K562 (cell line): ENCODE data around the gene RBSN. TPM values are rescaled to one million over a fixed set of nuclear protein-coding genes. Genes with fewer than 3 reads are reported as not detected.

Experiments used
- ATAC-seq: fragments of 200-7000 bp; cut with Tn5 transposase; 3 replicates; pipeline ENCODE4 v1.9.1; 2020; ENCODE audit warnings: moderate library complexity
- BruUV-seq: library from RNA; stranded (reverse); fragments of 400-500 nt; replicated peaks from 2 replicates; lab custom pipeline; 2021; lab: Mats Ljungman, UMichigan
- CTCF ChIA-PET: fragments of 300-600 bp; formaldehyde crosslinking; extraction: SDS; loops from one replicate; lab custom pipeline; 2021; ENCODE audit warnings: low intra/inter-chr PET ratio; lab: Yijun Ruan, JAX
- POLR2A ChIA-PET: fragments of 300-600, 350-650 bp; sonication (Branson Sonifier 250); formaldehyde crosslinking; extraction: SDS; loops from one replicate; lab custom pipeline; 2021; ENCODE audit warnings: antibody characterized with exemption, inconsistent platforms; lab: Yijun Ruan, JAX
- DNase-seq, 4 experiments: peaks; one replicate each; pipeline versions ENCODE4 v3.0.0 to v3.0.0-alpha.2; 2011 to 2018; ENCODE audit warnings: low spot score in 3 of 4, mixed read lengths in 3 of 4; ENCODE audit errors: extremely low read depth in 1 of 4
- FAIRE-seq: peaks from 2 replicates; lab custom pipeline; 2011; peaks lifted over from hg19 to GRCh38; lab: Jason Lieb, UNC
- H2AFZ ChIP-seq: 2 replicates; pipeline ENCODE4 v1.6.0; 2011; ENCODE audit warnings: low read depth, low read length, control low read depth, inconsistent platforms
- H3K27ac ChIP-seq: fragments of 200-600 bp; 3 replicates; pipeline ENCODE4 v1.8.0; 2011; ENCODE audit warnings: low read depth, mild to moderate bottlenecking, control low read depth, inconsistent platforms, low read length, moderate library complexity, mixed read lengths; ENCODE audit errors: extremely low read depth
- H3K27me3 ChIP-seq, 2 experiments: fragments of 300-600 bp in 1 of 2; 2 replicates in 1 of 2; 3 replicates in 1 of 2; pipeline versions ENCODE4 v1.6.0 to v1.8.0; 2011; ENCODE audit warnings: inconsistent platforms in 2 of 2, low read length in 2 of 2, mild to moderate bottlenecking in 1 of 2, mixed read lengths in 1 of 2, moderate library complexity in 1 of 2; ENCODE audit not compliant: control insufficient read depth in 2 of 2, insufficient read depth in 2 of 2
- H3K36me3 ChIP-seq: fragments of 300-600 bp; 3 replicates; pipeline ENCODE4 v1.8.0; 2011; ENCODE audit warnings: mild to moderate bottlenecking, low read length, inconsistent platforms; ENCODE audit not compliant: control insufficient read depth, insufficient read depth
- H3K4me1 ChIP-seq, 2 experiments: fragments of 200-600 bp in 1 of 2; replicated peaks in 1 of 2; 2 replicates in 1 of 2; 3 replicates in 1 of 2; pipeline versions ENCODE4 v1.5.1 to v1.8.0; 2011; ENCODE audit warnings: inconsistent platforms in 2 of 2, low read length in 2 of 2, mild to moderate bottlenecking in 1 of 2, mixed read lengths in 1 of 2, moderate library complexity in 1 of 2; ENCODE audit not compliant: control insufficient read depth in 2 of 2, insufficient read depth in 2 of 2
- H3K4me2 ChIP-seq: 2 replicates; pipeline ENCODE4 v1.6.1; 2011; ENCODE audit warnings: low read length, control low read depth, inconsistent platforms, mixed read lengths; ENCODE audit not compliant: insufficient read depth
- H3K4me3 ChIP-seq: fragments of 200-600 bp; sonication (generic), shearing (Covaris generic); 2 replicates; pipeline ENCODE4 v1.5.1; 2016; ENCODE audit warnings: control low read depth, inconsistent platforms
- H3K79me2 ChIP-seq: fragments of 200-600 bp; 3 replicates; pipeline ENCODE4 v1.8.0; 2011; ENCODE audit warnings: low read length, inconsistent platforms; ENCODE audit not compliant: control insufficient read depth, insufficient read depth
- H3K9ac ChIP-seq, 2 experiments: 2 replicates each; pipeline versions ENCODE4 v1.6.0 to v1.6.1; 2011; ENCODE audit warnings: low read depth in 2 of 2, low read length in 2 of 2, control low read depth in 1 of 2, inconsistent platforms in 1 of 2, mild to moderate bottlenecking in 1 of 2, mixed read lengths in 1 of 2; ENCODE audit not compliant: insufficient read depth in 1 of 2
- H3K9me1 ChIP-seq: one replicate; pipeline ENCODE4 v1.6.0; 2011; ENCODE audit warnings: inconsistent platforms, mild to moderate bottlenecking, low read length, moderate library complexity; ENCODE audit not compliant: control insufficient read depth, insufficient read depth
- H3K9me3 ChIP-seq: replicated peaks from 2 replicates; pipeline ENCODE4 v1.5.1; 2011; ENCODE audit warnings: low read depth, low read length, inconsistent platforms; ENCODE audit not compliant: control insufficient read depth, insufficient read depth
- H4K20me1 ChIP-seq: replicated peaks from 2 replicates; pipeline ENCODE4 v1.6.1; 2011; ENCODE audit warnings: low read length, inconsistent platforms, mixed read lengths; ENCODE audit not compliant: control insufficient read depth, insufficient read depth
- BHLHE40 ChIP-seq: IDR thresholded peaks from 2 replicates; pipeline ENCODE4 v1.6.1; 2011; ENCODE audit warnings: low read length, improper control_type of control experiment
- CTBP1 ChIP-seq: fragments of 450-650 bp; IDR thresholded peaks from 2 replicates; pipeline ENCODE4 v1.6.1; 2016; ENCODE audit warnings: borderline replicate concordance
- DEAF1 ChIP-seq: fragments of 450-650 bp; formaldehyde crosslinking; IDR thresholded peaks from 2 replicates; pipeline ENCODE4 v1.4.0; 2020; ENCODE audit warnings: mild to moderate bottlenecking, moderate library complexity
- GATAD2B ChIP-seq: fragments of 450-650 bp; IDR thresholded peaks from 2 replicates; pipeline ENCODE4 v1.6.1; 2017; ENCODE audit warnings: mild to moderate bottlenecking, borderline replicate concordance
- HCFC1 ChIP-seq: IDR thresholded peaks from 2 replicates; pipeline ENCODE4 v1.6.1; 2012; ENCODE audit warnings: low read depth, low read length, improper control_type of control experiment
- KLF16 ChIP-seq: IDR thresholded peaks from 2 replicates; pipeline ENCODE4 v1.6.1; 2016; ENCODE audit warnings: antibody characterized with exemption
- MAX ChIP-seq: sonication (generic); formaldehyde crosslinking; IDR thresholded peaks from 2 replicates; pipeline ENCODE4 v1.9.0; 2022; ENCODE audit warnings: mild to moderate bottlenecking, missing genetic modification reagents
- SIN3B ChIP-seq: fragments of 450-650 bp; IDR thresholded peaks from 2 replicates; pipeline ENCODE4 v1.6.1; 2017; ENCODE audit warnings: low read depth, mild to moderate bottlenecking, moderate library complexity
- SMC3 ChIP-seq: conservative IDR thresholded peaks from 2 replicates; pipeline ENCODE4 v1.6.1; 2011; ENCODE audit warnings: low read depth, low read length, improper control_type of control experiment; ENCODE audit not compliant: insufficient read depth
- ZNF512 ChIP-seq: IDR thresholded peaks from 2 replicates; pipeline ENCODE4 v1.6.1; 2016; ENCODE audit warnings: missing genetic modification characterization, missing compliant biosample characterization
- WGBS: fragments of 100-300 bp; shearing (Covaris generic); methylation state at CpG from one replicate; pipeline ENCODE4 v1.1.6; 2016; ENCODE audit warnings: low coverage, mixed read lengths; ENCODE audit not compliant: insufficient coverage; ENCODE audit errors: missing lambda C conversion rate; 5-methylcytosine and 5-hydroxymethylcytosine counted together
- in situ Hi-C: fragments of 300-500 bp; cut with MboI; formaldehyde crosslinking; loops from 4 replicates; pipeline ENCODE4 v1.15.0; 2018; ENCODE audit warnings: inconsistent platforms, mixed read lengths
- intact Hi-C: fragments of 100-400 bp; cut with micrococcal nuclease; formaldehyde crosslinking; loops from 2 replicates; pipeline ENCODE4 v1.14.2; 2022
- polyA plus RNA-seq, 8 experiments: library from polyadenylated mRNA; depleted of rRNA in 4 of 8; stranded (reverse) in 5 of 8; unstranded in 3 of 8; fragments of >200 nt; fragmentation: Nextera tagmentation in 2 of 8; fragmentation: Illumina TruSeq in 1 of 8; extraction: Ambion mirVana in 2 of 8; extraction: Trizol in 1 of 8; gene quantifications; 2 replicates each; pipeline versions ENCODE4 v1.2.1 to v1.2.3, GENCODE V29; 2011 to 2014; ENCODE audit warnings: inconsistent platforms in 1 of 8, missing spikeins in 1 of 8
- total RNA-seq, 7 experiments: library from RNA; depleted of rRNA in 6 of 7; stranded (reverse); fragments of >200 nt in 6 of 7; fragmentation: Illumina TruSeq in 2 of 7; extraction: Trizol in 2 of 7; gene quantifications; 2 replicates each; pipeline versions ENCODE4 v1.2.1 to v1.2.3, GENCODE V29; 2011 to 2021; ENCODE audit warnings: low replicate concordance in 1 of 7
- TF ChIP-seq, protein P1 (sequence below), 2 experiments: fragments of 450-650 bp in 1 of 2; sonication (generic) in 1 of 2; formaldehyde crosslinking in 1 of 2; IDR thresholded peaks in 1 of 2; conservative IDR thresholded peaks in 1 of 2; 2 replicates each; pipeline versions ENCODE4 v1.6.1 to v1.8.1; 2016 to 2023; ENCODE audit warnings: mild to moderate bottlenecking in 2 of 2, moderate library complexity in 2 of 2, inconsistent platforms in 1 of 2, missing genetic modification reagents in 1 of 2
- TF ChIP-seq, protein P2 (sequence below): sonication (generic); formaldehyde crosslinking; IDR thresholded peaks from 2 replicates; pipeline ENCODE4 v1.8.1; 2023; ENCODE audit warnings: mild to moderate bottlenecking, missing genetic modification reagents, moderate library complexity
- TF ChIP-seq, protein P3 (sequence below): fragments of 250-450 bp; sonication (Bioruptor Pico); IDR thresholded peaks from 2 replicates; pipeline ENCODE4 v1.4.0; 2020

Gene RBSN
- total and polyA plus RNA-seq, 9 of the 15 experiments (the other 6 are each of a cell fraction or from before 2014, with no cell fraction given), result 2.9 to 19.6 (median 15.0) TPM

DNA sequence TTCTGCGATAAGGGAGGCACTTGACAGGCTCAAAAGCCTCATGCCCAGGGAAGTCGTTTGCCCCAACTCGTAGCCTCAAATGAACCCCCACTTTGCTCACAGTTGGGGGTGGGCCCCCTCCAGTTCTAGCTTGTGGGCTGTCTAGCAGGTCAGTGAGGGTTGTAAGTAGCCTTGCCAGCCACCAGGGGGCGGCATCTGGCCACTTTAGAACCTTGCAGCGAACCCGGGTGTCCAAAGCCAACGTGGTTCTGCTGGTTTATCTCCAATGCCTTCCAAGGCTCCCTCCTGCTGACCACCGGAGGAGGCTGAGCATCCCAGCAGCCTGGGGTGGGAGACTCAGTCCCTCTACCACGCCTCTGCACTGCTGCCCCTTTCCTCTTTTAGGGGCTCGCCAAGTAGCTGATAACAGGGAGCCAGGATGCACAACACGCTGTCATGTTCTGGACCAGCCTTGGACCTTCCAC lies 9.2 kb upstream of the RBSN start:
- H4K20me1 ChIP-seq, result no peaks in the 10 kb centered on the region
- in situ Hi-C loops (no loop called here), intact Hi-C loops (loop anchor here (2.0 to 5.0 kb wide), 3 partner anchors 159 to 297 kb away; no protein-coding TSS in a partner anchor)
- H3K9me3 ChIP-seq, result no peaks in the 10 kb centered on the region
- FAIRE-seq (peak; percentile 88), ATAC-seq (peak; percentile 98), DNase-seq (peak; percentile 91 to 95 (median 92))
- H3K9me1 ChIP-seq, result no peaks in the 10 kb centered on the region
- H3K4me1 ChIP-seq, result peaks cover 0 to 5% of the 10 kb centered on the region in 2 experiments; a peak in 1 of 5 replicates
- POLR2A ChIA-PET, result interaction anchor here (1.1 to 1.4 kb wide), 2 partner anchors 9 to 162 kb away, joined by 4 to 5 read pairs; partner anchors contain the start of gene RBSN
- no TSS peak for BruUV-seq
- no peaks in the 10 kb centered on the region for H3K36me3 ChIP-seq
- CTCF ChIA-PET, result interaction anchor here (0.5 to 1.5 kb wide), 9 partner anchors 95 to 1145 kb away, joined by 3 to 7 read pairs (median 3); no protein-coding TSS in a partner anchor
- 1% methylated on average over 11 of the region's 11 CpGs for WGBS
- H3K4me3 ChIP-seq, result no peak overlapping the region
- peak overlapping the region; percentile 76 for H3K4me2 ChIP-seq
- peaks cover 0 to 6% of the 10 kb centered on the region in 2 experiments; a peak in 2 of 5 replicates for H3K27me3 ChIP-seq
- peak overlapping the region; percentile 89 for H2AFZ ChIP-seq
- no peak overlapping the region for H3K27ac ChIP-seq
- no peaks in the 10 kb centered on the region for H3K79me2 ChIP-seq
- H3K9ac ChIP-seq, result peak overlapping the region in 1 of 2 experiments; percentile 66; a peak in 1 of 4 replicates
- TF ChIP-seq SMC3 (peak; percentile 90), CTBP1 (peak; percentile 63), SIN3B (0 out of 2 replicates have a peak, but pooled peaks have one; percentile 14), HCFC1 (0 out of 2 replicates have a peak, but pooled peaks have one; percentile 22), DEAF1 (CRISPR knock-in tag) (peak; percentile 77), MAX (peak; percentile 25; the same call in 1 of the 2 replicates), GATAD2B (peak; percentile 37; the same call in 1 of the 2 replicates), ZNF512 (tag) (no peak), BHLHE40 (peak; percentile 37; the same call in 1 of the 2 replicates), KLF16 (peak; percentile 30; the same call in 1 of the 2 replicates)
- TF ChIP-seq, protein P1, sequence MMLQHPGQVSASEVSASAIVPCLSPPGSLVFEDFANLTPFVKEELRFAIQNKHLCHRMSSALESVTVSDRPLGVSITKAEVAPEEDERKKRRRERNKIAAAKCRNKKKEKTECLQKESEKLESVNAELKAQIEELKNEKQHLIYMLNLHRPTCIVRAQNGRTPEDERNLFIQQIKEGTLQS (IDR thresholded peaks at IDR 0.05), result no peak
- TF ChIP-seq, protein P1 (CRISPR knock-in tag; conservative IDR thresholded peaks at IDR 0.05), result 0 out of 2 replicates have a peak, but pooled peaks have one; percentile 33
- TF ChIP-seq, protein P2, sequence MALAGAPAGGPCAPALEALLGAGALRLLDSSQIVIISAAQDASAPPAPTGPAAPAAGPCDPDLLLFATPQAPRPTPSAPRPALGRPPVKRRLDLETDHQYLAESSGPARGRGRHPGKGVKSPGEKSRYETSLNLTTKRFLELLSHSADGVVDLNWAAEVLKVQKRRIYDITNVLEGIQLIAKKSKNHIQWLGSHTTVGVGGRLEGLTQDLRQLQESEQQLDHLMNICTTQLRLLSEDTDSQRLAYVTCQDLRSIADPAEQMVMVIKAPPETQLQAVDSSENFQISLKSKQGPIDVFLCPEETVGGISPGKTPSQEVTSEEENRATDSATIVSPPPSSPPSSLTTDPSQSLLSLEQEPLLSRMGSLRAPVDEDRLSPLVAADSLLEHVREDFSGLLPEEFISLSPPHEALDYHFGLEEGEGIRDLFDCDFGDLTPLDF (CRISPR knock-in tag), result peak; percentile 73; the same call in 1 of the 2 replicates
- TF ChIP-seq, protein P3, sequence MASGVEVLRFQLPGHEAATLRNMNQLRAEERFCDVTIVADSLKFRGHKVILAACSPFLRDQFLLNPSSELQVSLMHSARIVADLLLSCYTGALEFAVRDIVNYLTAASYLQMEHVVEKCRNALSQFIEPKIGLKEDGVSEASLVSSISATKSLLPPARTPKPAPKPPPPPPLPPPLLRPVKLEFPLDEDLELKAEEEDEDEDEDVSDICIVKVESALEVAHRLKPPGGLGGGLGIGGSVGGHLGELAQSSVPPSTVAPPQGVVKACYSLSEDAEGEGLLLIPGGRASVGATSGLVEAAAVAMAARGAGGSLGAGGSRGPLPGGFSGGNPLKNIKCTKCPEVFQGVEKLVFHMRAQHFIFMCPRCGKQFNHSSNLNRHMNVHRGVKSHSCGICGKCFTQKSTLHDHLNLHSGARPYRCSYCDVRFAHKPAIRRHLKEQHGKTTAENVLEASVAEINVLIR, result no peak
